Stimulated activated CD8-positive, alpha-beta memory T cell treated with anti-CD3 and anti-CD28 coated beads, Interleukin-4, amount 100 ng/mL, for 24 hours (primary cell): ENCODE data around the gene RUBCNL.

Source experiments
- DNase-seq: peaks from one replicate; pipeline ENCODE4 v3.0.0-alpha.2; 2020; ENCODE audit warnings: low read depth

RUBCNL gene

DNA sequence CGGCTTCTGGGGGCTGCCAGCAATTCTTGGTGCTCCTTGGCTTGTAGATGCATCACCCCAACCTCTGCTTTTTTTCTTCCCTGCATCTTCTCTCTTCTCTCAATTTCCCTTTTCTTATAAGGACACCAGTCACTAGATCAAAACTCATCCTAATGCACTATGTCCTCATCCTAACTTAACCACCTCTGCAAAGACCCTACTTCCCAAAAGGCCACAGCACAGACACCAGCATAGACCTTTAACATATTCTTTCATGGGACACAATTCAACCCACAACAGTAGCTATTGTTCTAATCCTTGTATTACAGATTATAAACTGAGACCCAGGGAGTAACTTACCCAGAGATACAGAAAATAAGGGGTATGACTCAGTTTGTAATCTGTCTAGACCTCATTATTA, 47.0 kb downstream of the RUBCNL start:
- no peak for DNase-seq

GRCh38 chr13:46339035-46339666, 47.9 kb downstream of the RUBCNL start:
- no peak for DNase-seq

DNA sequence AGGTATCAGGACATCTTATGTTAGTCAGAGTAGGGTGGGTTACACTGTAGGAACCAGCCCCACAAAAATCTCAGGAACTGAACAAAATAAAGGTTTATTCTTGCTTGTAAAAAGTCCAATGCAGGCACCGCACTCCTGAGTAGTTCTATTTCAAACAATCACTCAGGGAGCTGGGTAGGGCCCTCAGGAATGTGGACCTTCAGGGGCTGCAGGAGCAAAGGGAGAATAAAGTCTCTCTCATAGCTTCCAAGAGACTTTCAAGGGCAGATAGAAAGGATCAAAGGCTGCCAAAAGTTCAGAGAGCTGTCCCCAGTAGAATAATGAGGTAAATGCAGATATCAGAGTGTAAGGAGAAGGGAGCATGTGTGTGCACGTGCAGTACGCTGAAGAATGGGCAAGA, 49.4 kb downstream of the RUBCNL start:
- DNase-seq, result no peak

DNA sequence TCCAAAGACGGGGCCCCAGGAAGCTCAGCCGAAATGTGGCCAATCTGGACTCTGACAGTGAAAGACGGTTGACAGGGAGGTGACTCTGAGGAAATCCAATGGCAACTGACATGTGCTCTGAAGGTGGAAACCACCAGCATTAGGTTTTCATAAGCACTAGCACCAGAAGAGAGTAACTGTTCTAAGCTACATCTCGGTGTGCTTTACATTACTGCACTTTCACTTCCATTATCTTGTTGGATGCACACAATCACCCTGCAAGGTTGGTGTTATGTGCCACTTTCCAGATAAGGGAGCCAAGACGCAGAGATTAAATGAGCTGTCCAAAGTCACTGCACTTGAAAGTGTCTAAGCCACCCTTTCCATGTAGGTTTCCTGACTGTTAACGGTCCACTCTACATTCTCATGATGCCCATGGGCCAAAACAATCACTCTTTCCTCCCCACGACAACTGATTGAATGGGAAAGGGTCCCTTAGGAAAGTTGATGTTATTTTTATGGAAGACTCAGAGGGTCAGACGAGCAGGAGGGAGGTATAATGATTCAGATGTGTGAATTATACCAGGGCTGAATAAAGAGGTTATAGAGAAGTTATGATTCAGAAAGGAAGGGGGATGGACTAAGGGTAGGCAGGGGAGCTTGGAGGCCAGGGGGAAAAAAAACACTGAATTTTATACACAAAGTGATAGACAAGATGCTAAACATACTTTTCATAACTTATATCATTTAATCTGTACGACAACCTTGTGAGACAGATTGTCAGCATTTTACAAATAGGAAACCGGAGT, 52.8 kb downstream of the RUBCNL start:
- no peak for DNase-seq

DNA sequence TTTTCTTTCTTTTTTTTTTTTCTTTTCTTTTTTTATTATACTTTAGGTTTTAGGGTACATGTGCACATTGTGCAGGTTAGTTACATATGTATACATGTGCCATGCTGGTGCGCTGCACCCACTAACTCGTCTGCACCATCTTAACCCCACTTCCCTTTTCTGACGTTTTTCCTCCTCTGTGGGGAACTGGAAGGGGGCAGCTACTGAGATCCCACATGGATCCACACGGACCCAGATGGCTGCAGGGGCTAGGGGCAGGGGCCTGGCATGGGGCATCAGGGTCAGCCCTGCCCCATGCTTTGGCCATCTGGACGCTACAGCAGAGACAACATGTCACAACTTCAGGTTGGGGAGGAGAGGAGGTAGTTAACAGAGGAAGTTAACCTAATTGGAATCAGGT, 54.3 kb downstream of the RUBCNL start:
- DNase-seq, result no peak

GRCh38 chr13:46329624-46330023, 57.4 kb downstream of the RUBCNL start:
- no peak for DNase-seq

- DNase-seq, result no peak
Observed at GRCh38 chr13:46327246-46327645, 59.8 kb downstream of the RUBCNL start.

GRCh38 chr13:46324976-46325375, 62.1 kb downstream of the RUBCNL start:
- no peak for DNase-seq

DNA sequence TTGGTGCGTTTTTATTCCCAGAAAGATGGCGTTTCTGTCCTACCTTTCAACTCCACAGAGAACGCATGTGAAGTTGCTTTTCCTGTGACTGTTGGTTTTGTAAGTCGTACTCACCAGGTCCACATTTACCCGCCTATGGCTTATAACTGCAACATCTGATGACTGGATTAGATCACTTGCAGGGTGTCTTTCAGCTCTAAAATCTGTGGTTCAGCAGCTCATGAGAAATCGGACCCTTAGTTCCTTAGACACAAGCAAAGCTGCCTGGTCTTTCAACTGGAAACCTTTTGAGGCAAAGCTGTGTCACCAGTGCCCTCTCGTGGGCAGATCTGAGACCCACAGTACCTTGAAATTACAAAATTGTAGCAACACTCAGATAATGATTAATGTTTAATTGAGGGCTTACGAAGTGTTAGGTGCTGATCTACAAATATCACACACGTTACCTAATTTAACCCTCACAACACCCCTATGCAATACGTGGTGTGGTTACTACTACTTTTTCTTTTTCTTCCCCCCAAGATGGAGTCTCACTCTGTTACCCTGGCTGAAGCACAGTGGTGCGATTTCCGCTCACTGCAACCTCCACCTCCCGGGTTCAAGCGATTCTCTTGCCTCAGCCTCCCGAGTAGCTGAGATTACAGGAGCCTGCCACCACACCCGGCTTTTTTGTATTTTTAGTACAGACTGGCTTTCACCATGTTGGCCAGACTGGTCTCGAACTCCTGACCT, 65.4 kb downstream of the RUBCNL start:
- peak; percentile 66 for DNase-seq

- no peak for DNase-seq
Observed at GRCh38 chr13:46320821-46321220, 66.2 kb downstream of the RUBCNL start.

- no peak for DNase-seq
Observed at GRCh38 chr13:46320406-46320805, 66.6 kb downstream of the RUBCNL start.

GRCh38 chr13:46318986-46319385, 68.1 kb downstream of the RUBCNL start:
- DNase-seq, result no peak

- no peak for DNase-seq
Observed at GRCh38 chr13:46317120-46317519, 69.9 kb downstream of the RUBCNL start.

GRCh38 chr13:46315491-46316075, 71.5 kb downstream of the RUBCNL start:
- DNase-seq, result no peak

DNA sequence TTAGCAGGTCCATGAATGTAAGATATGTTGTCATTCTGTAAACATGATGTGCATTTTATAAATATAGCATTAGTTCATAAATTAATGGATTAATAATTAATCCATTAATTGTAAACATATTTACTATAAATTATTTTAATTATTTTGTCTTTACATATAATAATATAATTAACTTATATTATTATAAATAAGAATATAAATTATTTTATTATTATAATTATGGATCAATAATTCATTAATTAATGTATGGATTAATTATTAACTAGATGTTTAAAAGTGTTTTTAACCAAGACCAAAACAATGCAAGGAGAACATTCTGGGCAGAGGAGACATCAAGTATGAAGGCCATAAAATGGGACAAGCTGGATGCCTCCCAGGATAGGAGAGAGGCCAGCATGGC, 72.0 kb downstream of the RUBCNL start:
- DNase-seq, result no peak

DNA sequence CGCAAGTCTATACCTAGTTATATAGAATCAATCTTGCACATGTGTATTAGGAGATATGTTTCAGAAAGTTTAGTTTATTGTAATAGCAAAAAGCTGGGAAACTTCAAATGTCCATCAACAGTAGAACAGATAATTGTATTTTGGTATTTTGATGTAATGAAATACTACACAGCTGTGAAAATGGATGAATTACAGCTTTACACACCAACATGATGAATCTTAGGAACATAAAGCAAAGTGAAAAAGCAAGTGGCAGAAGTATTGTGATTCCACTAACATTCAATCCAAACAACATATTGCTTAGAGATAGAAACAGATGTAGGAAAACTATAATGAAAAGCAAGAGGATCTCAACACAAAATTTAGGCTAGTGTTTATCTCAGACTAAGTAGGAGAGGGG, 72.5 kb downstream of the RUBCNL start:
- no peak for DNase-seq

DNA sequence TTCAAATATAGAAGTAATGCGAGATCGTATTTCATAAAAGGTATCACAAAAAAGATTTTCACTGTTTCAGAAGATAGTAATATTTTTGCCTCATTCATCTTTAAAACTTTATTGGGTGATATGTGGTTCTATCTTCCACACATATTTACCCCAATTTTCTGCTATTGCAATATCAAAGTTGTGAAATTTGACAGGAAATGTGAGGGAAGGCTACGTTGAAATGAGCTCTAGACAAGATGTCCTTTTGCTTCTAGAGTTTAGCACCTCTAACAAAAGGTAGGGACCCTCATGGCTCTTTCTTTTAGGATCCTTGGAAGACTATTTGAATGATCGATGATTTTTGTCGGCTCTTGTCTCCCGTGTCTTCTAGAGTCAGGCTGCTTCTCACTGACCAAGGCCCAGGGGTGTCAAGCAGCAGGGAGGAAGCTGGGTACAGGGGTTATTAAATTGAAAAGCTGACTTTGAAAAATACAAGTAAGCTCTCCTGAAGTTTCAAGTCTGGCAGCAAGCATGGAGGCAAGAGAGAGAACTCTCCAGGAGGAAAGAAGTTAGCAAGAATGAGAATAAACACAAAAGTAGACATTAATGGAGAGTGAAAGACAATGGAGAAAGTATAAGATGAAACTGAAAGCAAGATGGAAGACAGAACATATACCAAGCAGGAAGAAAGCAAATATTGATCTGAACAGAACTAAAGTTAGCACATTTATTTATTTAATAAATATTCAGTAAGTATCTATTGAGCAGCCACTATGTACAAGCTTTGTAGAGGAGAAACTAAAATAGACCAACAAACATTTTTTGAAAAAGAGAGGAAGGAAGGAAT, 73.4 kb downstream of the RUBCNL start:
- DNase-seq, result no peak

DNA sequence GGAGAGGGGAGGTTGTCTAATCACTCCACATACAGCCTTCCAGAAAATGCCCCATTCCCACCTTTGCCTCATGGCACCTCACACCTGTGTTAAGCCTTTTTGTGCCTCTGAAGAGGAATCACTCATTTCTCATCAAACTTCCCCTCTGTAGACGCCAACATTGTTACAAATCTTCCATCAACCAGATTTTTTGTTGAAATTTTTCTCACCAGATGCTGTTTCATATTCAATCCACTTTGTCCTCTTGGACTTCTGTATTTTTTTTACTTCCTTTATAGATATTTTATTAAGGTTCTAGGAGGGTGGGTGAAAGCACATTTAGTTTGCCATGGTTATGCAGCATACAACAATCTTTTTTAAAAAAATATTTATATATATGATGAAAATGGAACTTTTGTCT, 74.0 kb downstream of the RUBCNL start:
- DNase-seq, result no peak

GRCh38 chr13:46311217-46311616, 75.8 kb downstream of the RUBCNL start:
- no peak for DNase-seq

DNA sequence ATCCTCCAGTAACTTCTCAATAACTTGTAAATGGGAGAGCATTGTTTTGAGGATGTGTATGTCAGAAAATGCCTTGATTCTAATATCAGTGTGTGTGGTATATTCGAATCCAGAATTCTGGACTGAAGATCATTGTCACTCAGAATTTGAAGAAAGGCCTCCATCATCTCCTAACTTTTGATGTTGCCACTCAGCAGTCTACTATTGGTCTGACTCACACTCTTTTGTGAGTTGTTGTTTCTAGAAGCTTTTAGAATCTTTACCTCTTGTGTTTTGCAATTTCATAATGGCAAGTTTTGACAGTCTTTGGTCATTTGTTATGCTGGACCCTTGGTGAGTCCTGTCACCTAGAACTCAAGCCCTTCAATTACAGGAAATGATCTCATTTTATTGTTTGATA, 77.0 kb downstream of the RUBCNL start:
- no peak for DNase-seq

DNA sequence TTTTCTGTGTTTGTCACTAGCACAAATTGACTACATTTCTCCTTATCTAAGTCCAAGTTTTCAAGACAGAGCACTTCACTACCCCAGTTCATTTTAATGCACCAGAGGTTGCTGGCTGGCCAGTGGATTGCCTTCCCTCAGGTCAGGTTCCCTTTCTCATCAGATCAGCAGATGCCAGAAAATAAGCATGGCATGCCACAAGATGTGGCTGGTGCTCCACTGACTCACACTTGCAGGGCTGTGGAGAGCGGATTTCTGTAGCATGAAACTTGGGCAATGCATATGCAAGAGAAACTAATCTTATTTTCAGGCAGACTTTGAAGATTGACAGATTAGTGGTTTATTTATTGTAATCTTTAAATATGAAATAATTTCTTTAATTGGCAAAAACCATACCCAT, 79.5 kb downstream of the RUBCNL start:
- no peak for DNase-seq

DNA sequence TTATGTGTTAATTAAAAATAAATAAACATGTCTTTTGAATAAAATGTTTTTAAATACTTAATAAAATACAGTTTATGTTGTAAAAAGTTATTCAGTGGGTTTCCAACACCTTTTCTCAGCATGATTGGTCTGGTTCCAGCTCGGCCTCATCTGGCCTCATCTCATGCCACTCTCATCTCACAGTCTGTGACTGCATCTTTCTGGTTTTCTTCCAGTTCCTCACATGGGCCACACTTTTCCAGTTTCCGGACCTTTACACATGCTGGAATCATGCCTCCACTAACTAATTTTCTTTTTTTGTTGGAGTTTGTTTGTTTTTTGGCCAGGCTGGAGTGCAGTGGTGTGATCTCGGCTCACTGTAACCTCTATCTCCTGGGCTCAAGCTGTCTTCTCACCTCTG, 82.5 kb downstream of the RUBCNL start:
- DNase-seq, result no peak
